HG03095 (cell line): ENCODE results near the gene MSH3.
"Not testable (repeated sequence)": the region's sequence is repeated elsewhere in the genome, so short reads cannot be mapped to it uniquely, and the experiment has no call there.

ENCODE experiments used
- ATAC-seq: cut with Tn5 transposase; IDR thresholded peaks from one replicate; pipeline ENCODE4 v1.9.1; 2021; ENCODE audit warnings: moderate library complexity; ENCODE audit not compliant: unreplicated experiment

Gene MSH3

GRCh38 chr5:80884929-80885328 lies 230.5 kb downstream of the MSH3 start:
- ATAC-seq: no peak

DNA sequence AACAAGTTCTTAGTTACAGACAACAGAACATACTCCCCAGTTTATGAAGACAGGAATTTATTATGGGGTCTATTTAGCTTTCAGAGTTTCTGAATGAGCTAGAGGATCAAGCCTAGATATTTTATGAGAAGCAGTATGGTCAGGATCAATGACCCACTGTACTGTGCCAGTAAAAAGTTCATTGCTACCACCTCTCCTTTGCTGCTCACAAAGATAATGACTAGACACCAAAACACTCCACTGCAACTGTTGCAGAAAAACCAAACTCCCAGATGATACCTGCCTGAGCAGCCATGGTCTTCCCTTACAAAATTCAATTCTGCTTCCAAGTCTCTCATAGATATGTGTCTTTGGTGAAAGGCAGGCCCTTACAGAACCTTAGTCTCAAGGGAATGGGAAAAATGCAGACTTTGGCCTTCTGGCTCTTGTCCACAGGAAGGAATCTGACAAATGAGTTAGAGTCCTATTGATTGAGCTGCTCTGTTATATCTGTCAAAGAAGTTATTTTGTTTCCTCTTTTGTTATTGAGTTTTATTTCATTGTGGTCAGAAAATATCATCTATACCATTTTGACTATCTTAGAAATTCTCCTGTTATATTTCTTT lies 231.0 kb downstream of the MSH3 start:
- no peak for ATAC-seq

- no peak for ATAC-seq
Observed at GRCh38 chr5:80894083-80894482, 239.6 kb downstream of the MSH3 start.

GRCh38 chr5:80895523-80895922 lies 241.1 kb downstream of the MSH3 start:
- ATAC-seq: no peak

GRCh38 chr5:80902624-80903023 lies 248.2 kb downstream of the MSH3 start:
- not testable (repeated sequence) for ATAC-seq

DNA sequence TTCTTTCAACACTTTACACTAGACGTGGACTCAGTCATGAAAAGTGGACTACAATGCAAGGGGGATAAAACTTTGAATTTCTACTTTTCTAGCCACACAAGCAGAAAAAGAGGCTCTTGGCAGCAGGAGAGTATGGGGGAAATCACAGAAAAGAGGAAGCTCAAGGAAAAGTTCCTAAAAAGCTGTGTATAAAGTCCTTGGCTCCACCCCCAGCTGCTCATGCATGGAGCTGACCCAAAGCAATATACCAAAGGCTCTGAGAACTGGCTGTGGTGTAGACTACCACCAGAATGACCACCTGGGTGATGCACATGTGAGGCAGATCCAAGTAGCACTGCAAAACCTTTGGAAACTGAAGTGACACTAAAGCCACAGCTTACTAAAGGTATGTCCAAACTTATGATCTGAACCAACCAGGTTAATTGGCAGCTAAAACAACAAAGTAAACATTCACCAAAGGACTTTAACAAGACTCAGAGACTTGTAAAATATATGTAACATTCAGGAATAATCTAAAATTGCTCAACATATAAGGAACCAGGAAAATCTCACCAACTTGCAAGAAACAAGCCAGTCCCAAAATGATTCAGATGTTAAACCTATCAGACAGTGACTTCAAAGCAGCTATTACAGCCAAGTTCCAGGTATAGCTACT lies 250.2 kb downstream of the MSH3 start:
- ATAC-seq: no peak

- ATAC-seq: no peak
Observed at GRCh38 chr5:80905405-80905804, 251.0 kb downstream of the MSH3 start.

GRCh38 chr5:80912479-80912878 lies 258.0 kb downstream of the MSH3 start:
- no peak for ATAC-seq

- no peak for ATAC-seq
Observed at GRCh38 chr5:80915716-80916115, 261.3 kb downstream of the MSH3 start.

DNA sequence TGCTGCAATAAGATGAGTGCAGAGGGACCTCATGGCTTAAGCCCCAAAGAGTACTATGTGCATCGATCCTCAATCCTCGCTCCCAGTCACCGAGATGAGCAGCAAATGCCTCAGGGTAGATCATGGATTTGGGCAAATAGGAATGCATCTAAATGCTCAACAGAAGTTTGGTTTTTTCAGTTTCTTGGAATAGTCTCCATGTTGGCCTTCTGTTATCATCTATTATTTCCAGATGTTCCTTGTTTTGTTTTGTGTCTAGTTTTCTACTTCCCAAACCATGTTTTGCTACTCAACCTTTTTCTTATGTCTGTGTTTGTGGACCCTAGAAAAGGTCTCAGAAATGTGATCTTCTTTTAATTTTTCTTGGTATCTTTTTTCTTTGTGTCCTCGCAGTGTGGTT lies 262.2 kb downstream of the MSH3 start:
- ATAC-seq: no peak

- no peak for ATAC-seq
Observed at GRCh38 chr5:80917631-80918030, 263.2 kb downstream of the MSH3 start.

DNA sequence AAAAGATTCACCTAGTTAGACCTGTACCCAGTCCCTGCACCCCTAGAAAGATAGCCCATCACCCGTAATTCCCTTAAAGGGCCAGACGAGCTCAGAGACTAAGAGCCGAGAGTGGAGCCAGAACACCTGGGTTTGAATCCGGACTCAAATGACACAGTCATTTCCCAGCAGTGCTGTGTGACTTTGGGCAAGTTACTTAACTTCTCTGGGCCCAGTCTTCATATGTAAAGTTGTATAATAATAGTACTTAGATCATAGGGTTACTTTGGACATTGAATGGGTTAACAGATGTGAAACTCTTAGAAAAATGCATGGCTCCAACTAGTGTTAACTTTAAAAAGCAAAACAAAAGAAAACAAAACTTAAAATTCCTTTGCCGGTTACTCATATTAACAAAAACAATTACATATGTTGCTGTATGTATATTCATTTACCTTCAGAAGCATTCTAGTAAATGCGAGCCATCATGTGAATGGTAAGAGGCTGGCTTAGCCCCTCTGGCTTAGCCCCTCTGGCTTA lies 265.3 kb downstream of the MSH3 start:
- ATAC-seq: no peak

DNA sequence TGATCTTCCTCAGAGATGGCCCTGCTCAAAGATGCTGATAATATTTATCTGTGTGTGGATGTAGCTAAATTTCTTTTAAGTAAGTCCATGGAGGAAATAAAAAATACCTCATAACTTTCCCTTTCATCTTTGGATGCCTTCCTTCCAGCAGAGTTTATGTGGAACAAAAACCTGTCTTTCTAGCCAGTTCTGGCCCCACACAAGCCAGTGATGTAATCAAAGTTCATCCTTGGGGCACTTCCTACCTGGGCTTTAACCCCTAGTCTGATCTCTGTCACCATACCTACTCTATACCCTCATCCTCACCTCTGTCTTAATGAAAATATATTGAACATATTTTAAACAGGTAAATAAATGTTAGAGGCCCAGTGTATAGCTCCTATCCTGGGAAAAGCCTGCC lies 265.9 kb downstream of the MSH3 start:
- no peak for ATAC-seq

GRCh38 chr5:80921026-80921425 lies 266.6 kb downstream of the MSH3 start:
- ATAC-seq: no peak

GRCh38 chr5:80925931-80926330 lies 271.5 kb downstream of the MSH3 start:
- ATAC-seq: no peak
